ENCODE results near the gene PFKL.

DNA sequence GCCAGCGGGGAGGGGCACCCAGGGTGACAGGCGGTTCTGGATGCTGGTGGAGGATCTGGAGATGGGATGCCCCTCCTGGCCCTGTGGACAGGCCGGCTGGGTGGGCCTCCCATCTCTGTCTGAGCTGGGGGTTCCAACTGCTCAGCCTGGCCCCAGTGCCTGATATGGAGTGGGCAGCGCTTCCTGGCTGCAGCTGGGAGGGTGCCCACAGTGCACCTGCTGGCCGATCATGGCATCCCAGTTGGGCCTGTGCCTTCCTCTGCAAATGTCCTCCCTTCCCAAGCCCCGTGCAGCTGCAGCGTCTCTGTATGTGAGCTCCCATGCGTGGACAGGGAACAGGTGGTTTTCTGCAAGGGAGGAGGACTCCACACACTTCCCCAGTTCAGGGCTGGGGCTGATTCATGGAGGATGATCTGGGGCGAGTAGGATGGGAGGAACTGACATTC, 2.1 kb downstream of the PFKL start:
- TF ChIP-seq CTCF (IDR thresholded peaks at IDR 0.05) (no peak), POLR2A (IDR thresholded peaks at IDR 0.05) (no peak)
